ENCODE results near the gene OR12D1.
"Not testable (repeated sequence)": the region's sequence is repeated elsewhere in the genome, so short reads cannot be mapped to it uniquely, and the experiment has no call there.

The OR12D1 gene

DNA sequence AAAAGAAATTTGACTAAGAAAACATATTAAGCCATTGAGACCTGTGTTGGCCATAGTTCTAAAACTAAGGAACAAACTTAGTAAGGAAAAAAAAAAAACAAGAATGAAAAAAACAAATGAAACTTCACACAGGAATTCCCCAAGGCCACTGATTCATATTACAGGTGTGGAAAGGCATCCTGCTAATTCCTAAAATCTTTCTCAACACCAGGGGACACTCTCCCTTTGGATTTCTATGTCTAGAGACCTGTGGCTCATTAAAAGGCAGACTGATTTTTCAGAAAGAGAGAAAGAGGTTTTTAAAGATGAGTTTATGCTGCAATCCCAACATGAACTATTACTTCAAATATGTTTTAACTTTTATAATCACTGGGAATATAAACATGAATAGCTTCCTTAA lies at the start of gene OR12D1:
OR12D1 (plus strand) TSS at position 341 of the 400 bp plus-strand sequence.
- DNase-seq, result no peak

- DNase-seq, result no peak
Measured at GRCh38 chr6:29368765-29369164, 46.0 kb upstream of the OR12D1 start, which contains the start of gene OR5V1. Gene OR5V1, minus strand, starts transcription at chr6:29368865. Its CDS starts 12,670 bp downstream, at chr6:29356195.

- no peak for DNase-seq
Measured at GRCh38 chr6:29375191-29375590, 39.5 kb upstream of the OR12D1 start, which contains the start of gene OR12D3. Gene OR12D3, minus strand, starts transcription at chr6:29375291. Its CDS starts 4 bp downstream, at chr6:29375287.

DNA sequence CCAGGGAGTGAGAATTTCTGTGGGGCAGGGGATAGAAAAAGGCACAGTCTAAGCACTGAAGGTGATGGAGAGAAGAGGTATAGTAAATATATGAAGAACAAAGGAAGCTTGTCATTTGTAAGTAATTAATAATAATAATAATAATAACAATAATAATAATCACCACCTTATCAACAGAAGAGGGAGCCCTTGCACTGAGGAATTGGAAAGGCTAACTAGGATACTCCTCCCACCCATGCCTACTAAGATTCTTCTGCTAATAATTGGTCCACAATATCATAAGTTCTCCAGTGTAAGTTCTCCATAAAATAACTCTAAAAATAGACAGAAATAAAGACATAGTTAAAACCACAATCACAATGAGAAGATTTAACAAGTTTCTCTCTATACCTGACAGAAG lies 38.7 kb upstream of the OR12D1 start:
- DNase-seq, result no peak

DNA sequence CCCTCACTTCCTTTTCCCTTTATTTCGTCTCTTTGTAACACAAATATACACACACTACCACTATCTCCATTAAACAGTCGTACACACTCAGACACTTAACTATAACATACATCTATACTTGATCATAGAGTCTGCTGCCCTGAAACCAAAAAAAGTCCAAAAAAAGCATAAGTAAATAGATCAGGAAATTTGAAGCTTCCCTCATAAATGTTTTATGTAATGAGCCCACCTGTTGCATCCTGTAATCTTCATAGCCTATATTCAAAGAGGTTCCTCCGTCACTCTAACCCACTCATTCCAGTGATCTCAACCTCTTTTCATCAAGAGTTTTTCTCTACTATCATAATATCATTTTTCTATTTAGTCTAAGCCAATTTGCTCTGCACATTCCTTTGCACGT lies 26.2 kb upstream of the OR12D1 start:
- no peak for DNase-seq

DNA sequence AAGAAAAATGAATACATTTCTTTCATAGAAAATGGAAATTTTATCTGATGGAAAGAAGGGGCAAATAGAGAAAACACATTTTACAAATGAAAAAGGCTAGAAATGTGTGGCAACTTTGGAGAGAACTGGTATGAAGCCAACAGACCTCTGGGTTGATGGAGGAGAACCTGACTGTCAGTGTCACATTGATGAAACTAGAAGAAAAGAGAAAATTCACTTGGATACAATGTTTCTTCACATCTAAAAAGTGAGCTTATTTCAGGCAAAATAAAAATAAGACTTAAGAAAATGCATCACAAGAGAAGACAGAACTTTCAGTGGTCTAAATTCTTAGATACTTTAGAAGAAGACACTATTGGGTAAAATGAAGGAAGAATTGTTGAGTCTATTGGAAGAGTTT lies 19.4 kb upstream of the OR12D1 start, which contains the start of gene OR12D2:
OR12D2 (plus strand) TSS at position 301 of the 400 bp plus-strand sequence. CDS start 1,069 bp downstream, outside the sequence.
- no peak for DNase-seq

DNA sequence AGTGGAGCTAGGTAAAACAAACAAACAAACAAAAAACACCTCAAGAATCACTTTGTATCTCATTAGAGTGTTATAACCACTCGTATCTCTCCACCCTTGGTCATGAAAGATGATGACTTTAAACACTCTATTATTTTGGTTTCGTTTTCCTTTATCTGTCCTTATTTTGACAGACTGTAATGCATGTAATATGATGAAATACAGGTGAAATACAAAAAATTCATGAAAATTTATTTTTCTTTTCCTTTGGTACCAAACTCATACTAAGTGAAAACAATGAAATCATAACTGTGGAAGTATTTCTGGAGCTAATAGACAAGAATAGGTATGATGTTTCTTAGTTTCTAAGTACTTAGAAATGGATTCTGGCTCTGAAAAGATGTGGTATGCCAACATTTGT lies 15.2 kb upstream of the OR12D1 start:
- DNase-seq, result no peak

DNA sequence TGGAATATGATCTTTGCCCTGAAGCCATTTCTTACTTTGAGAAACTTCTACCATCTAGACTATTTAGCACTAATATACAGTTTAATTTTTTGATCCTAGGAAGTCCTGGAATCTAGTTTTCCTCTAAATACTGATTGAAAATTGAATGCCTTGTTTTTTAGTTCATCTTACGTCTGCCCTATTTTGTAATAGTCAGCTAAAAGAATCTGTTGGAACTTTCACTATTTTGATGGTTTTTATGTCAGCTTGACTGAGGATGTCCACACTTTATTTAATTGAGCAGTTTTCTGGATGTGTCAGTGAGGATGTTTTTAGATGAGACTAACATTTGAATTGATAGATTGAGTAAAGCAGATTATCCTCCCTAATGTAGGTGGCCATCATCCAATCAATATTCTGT lies 10.9 kb upstream of the OR12D1 start:
- DNase-seq, result no peak

GRCh38 chr6:29419516-29419915 lies 4.8 kb downstream of the OR12D1 start:
- DNase-seq, result no peak

- no peak for DNase-seq
Measured at GRCh38 chr6:29424168-29424567, 9.4 kb downstream of the OR12D1 start.

- no peak for DNase-seq
Measured at GRCh38 chr6:29424575-29424974, 9.8 kb downstream of the OR12D1 start.

GRCh38 chr6:29425075-29425474 lies 10.3 kb downstream of the OR12D1 start:
- no peak for DNase-seq

GRCh38 chr6:29426654-29427053 lies 11.9 kb downstream of the OR12D1 start:
- no peak for DNase-seq

DNA sequence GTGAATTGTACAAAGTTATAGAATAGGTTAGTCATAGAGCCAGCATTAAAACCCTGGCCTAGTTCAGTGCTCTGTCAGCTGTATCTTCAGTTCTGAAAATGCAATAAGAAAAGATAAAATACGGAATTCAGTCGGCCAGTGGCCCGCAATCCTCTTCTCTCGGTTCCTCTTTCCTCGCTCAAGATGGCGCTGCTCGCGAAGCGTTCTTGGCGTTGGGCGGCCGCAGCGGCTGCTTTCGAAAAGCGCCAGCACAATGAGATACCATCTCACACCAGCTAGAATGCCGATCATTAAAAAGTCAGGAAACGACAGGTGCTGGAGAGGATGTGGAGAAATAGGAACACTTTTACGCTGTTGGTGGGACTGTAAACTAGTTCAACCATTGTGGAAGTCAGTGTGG lies 22.0 kb downstream of the OR12D1 start:
- DNase-seq, result not testable (repeated sequence)

DNA sequence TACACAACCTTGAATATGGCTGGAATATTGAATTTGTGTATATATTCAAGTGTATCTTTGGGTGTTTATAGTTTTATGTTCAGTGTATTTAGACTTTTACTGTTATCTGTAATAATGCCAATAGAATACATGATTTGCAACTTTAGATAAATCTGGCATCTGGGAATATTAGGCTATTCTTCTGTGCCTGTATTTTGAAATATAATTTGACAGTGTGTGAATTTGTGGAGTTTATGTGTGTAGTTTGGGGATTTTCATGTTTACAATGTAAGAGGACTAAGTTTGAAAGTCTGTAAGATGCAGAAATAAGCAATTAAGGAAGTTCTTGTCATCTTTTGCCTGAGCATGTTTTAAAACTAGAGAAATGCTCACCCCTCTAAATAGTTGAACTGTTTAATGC lies 24.3 kb downstream of the OR12D1 start, which contains the start of gene OR10C1:
OR10C1 (plus strand) TSS at position 301 of the 400 bp plus-strand sequence. CDS start 710 bp downstream, outside the sequence.
- DNase-seq, result no peak

- no peak for DNase-seq
Measured at GRCh38 chr6:29442719-29443118, 28.0 kb downstream of the OR12D1 start.

GRCh38 chr6:29444031-29444430 lies 29.3 kb downstream of the OR12D1 start:
- DNase-seq, result not testable (repeated sequence)

GRCh38 chr6:29447670-29448069 lies 32.9 kb downstream of the OR12D1 start:
- DNase-seq, result no peak

- DNase-seq, result no peak
Measured at GRCh38 chr6:29451471-29452193, 36.9 kb downstream of the OR12D1 start.

DNA sequence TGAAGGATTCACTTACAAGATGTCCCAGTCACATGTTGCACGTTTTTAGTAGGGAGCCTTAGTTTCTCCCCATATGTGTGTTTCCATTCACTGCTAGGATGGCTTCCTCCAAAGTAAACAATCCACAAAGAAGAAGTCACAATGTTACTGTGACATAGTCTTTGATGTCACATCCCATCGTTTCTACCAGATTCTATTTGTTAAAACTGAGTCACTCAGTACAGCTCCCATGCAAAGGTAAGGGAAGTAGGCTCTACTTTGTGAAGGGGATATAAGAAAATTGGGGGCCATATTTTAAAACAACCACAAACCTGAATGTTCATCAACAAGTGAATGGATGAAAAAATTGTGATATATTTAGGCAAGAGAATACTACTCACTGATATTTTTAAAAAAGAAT lies 42.2 kb downstream of the OR12D1 start, which contains the start of the genes OR11A1 and OR2H1:
OR11A1 (minus strand) TSS at position 101 of the 400 bp plus-strand sequence. CDS start 29,430 bp downstream, outside the sequence.
OR2H1 (plus strand) TSS at position 185 of the 400 bp plus-strand sequence. CDS start 4,615 bp downstream, outside the sequence.
- no peak for DNase-seq

DNA sequence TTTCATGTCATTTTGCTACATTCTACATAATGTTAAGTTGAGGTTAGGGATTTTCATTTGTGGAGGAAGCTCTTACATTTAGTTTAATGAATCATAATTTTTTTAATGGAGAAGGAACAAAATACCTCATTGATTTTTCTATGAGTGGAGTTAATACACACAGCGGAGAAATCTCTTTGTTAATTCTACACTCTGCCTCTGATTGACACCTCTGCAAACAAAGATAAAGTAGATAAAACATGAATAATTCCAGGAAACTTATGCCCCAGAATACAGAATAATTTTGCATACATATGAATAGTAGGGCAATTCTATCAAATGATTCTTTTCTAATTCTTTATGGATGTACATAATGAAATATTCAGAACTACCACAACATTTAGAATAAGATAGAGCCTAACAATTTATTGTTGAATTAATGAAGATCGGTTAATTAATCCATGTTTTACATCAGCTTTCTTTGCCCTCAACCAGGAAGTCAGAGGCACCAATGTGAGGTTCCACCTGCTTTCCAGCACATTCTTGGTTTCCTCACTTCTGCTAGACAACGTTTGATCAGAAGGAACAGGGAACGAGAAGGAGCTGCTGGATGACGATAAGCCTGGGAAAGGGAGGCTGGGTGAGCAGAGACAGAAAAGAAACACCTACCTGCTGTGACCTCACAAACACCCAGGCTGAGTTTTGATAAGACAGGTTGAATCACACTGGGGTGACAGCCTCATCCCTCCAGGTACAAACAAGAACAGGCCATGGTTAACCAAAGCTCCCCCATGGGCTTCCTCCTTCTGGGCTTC lies 46.5 kb downstream of the OR12D1 start:
- DNase-seq, result no peak

DNA sequence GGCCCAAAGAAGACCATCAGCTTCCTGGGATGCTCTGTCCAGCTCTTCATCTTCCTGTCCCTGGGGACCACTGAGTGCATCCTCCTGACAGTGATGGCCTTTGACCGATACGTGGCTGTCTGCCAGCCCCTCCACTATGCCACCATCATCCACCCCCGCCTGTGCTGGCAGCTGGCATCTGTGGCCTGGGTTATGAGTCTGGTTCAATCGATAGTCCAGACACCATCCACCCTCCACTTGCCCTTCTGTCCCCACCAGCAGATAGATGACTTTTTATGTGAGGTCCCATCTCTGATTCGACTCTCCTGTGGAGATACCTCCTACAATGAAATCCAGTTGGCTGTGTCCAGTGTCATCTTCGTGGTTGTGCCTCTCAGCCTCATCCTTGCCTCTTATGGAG lies 47.3 kb downstream of the OR12D1 start:
- DNase-seq, result no peak

DNA sequence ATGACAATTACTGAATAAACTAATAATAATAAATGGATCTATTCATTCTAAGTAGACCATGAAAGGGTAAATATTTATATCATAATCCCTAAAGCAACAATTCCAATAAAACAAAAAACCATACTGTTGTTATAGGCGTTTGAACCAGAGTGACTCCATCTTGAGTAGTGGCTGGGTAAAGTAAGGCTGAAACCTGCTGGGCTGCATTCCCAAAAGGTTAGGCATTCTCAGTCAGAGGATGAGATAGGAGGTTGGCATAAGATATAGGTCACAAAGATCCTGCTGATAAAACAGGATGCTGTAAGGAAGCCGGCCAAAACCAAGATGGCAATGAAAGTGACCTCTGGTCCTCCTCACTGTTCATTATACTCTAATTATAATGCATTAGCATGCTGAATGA lies 50.6 kb downstream of the OR12D1 start:
- no peak for DNase-seq
